Activated CD4-positive, alpha-beta T cell treated with anti-CD3 and anti-CD28 coated beads, Interleukin-2, amount 50 U/mL, for 48 hours (primary cell): ENCODE results near the gene WDR27.
"Not testable (repeated sequence)": the region's sequence is repeated elsewhere in the genome, so short reads cannot be mapped to it uniquely, and the experiment has no call there.

ENCODE experiments used
- DNase-seq, 2 experiments: peaks; one replicate each; pipeline ENCODE4 v3.0.0-alpha.2; 2020

The WDR27 gene

DNA sequence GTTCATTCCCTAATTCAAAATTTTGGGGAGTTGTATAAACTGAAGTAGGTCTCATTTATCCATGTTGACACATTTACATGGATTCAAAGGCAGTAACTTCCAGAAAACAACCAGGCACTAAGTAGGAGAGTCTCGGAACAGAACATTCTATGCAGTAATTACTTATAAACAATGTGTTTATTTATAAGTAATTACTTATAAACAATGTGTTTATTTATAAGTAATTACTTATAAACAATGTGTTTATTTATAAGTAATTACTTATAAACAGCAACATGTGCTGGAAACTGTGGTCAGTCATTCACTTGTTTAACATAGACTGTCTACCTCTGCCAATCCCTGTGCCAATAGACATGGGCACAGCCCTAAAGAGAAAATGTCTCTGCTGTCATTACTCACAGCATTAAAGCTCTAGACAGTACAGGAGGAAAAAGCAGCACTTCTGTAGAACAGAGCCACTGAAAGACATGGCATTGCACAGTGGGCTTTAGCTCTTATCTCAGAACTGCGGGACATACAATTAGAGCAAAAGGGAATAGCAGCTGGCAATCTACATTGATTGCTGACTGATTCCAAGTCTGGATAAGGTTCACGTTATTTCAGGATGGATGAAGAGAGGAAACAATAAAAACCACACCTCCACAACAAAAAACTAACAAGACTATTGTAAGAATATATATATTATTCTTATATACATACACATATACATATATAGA is 188.2 kb downstream of the WDR27 start:
- no peak for DNase-seq

GRCh38 chr6:169511785-169512184 is 190.0 kb downstream of the WDR27 start:
- not testable (repeated sequence) for DNase-seq

- DNase-seq = no peak
These were observed 191.0 kb downstream of the WDR27 start for GRCh38 chr6:169510871-169511270.

DNA sequence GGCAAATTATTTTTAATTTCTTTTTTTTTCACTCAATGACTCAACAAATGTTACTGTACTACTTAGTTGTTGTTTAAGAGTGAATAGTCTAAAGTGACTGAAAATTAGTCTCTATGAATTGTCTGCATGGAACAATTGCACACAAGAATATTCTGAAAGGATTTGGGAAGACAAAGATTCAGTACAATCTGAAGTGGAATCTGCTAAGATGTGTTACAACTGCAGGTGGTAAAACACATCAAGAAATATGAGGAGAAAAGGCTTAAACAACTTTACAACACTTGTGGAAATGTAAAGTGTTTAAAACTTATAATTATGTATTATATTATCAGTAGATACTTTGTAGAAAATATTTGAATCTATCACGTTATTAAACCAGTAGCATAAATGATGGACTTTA is 193.4 kb downstream of the WDR27 start:
- DNase-seq = no peak

DNA sequence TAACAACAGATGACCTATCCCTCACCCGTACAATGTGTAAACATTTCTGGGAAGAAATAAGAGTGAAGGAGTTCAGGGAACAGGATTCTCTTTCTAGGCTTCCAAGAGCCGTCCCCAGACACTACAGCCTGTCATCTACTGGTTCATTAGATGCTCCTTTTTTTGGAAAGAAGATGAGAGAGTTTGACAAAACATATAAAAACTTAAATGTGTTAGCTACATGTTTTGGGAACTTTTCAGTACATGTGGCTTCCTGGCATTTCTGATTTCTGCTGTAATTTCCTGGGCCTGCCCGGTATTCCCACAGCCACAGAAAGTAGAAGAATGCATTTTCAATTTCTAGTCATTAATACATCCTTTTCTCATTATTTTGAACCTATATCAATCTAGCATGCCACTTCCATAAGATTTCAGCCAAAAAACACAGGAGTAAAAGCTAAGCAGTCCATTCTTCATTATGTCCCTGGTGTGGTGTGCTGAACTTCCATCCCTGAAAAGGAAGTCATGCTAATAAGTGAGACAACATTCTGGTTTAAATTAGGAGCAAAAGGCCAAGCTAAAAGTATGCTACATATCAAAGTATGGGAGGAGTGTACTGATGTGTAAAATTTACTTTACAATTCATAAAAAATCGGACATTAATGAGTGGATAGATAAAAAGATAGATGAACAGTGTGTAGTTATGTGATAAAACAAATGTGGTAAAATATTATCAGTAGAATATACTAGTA is 198.2 kb downstream of the WDR27 start:
- no peak for DNase-seq

- no peak for DNase-seq
These were observed 199.4 kb downstream of the WDR27 start for GRCh38 chr6:169502445-169502844.

DNA sequence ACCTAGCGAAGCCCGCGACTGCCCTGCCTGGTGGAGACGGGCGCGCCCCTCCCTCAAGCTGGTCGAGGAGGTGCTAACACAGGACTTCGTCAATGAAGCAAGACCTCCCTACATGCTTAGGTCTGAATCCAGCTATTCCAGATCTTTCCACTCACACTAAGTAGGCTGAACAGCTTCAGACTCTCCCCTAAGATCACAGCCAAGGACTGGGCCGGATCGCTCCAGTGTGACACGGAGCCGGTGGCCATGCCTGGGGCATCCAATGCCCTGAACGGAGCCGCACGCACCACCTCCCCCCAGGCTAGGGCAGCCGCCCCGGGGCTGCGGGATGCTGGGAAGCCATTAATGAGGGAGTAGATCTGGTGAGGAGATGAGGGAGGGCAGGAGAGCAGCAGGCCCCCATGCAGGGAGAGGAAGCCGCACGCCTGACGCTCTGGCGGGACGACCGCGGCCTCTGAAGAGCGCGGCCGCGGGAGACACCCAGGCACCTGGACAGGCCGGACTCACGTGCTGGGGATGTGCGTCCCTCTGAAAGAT is 200.0 kb downstream of the WDR27 start:
- DNase-seq = no peak

GRCh38 chr6:169501128-169501527 is 200.7 kb downstream of the WDR27 start:
- no peak for DNase-seq

GRCh38 chr6:169500688-169501087 is 201.1 kb downstream of the WDR27 start:
- DNase-seq = no peak

- no peak for DNase-seq
These were observed 202.0 kb downstream of the WDR27 start for GRCh38 chr6:169499848-169500247.

- DNase-seq = no peak
These were observed 202.8 kb downstream of the WDR27 start for GRCh38 chr6:169498916-169499513.

- no peak for DNase-seq
These were observed 206.2 kb downstream of the WDR27 start for GRCh38 chr6:169495601-169496000.

DNA sequence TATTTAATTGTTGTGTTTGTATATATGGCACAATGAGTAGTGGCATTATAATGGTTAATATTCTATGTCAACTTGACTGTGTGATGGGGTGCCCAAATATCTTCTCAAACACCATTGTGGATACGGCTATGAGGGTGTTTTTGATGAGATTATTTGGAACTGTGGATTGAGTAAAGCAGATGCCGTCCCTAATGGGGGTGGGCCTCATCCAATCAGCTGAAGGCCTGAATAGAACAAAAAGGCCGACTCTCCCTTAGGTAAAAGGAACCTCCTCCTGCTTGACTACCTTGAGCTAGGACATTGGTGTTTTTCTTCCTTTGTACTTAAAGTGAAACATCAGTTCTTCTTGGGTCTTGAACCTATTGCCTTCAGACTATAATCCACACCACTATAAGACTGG is 207.8 kb downstream of the WDR27 start:
- no peak for DNase-seq

GRCh38 chr6:169491482-169491881 is 210.3 kb downstream of the WDR27 start:
- no peak for DNase-seq

DNA sequence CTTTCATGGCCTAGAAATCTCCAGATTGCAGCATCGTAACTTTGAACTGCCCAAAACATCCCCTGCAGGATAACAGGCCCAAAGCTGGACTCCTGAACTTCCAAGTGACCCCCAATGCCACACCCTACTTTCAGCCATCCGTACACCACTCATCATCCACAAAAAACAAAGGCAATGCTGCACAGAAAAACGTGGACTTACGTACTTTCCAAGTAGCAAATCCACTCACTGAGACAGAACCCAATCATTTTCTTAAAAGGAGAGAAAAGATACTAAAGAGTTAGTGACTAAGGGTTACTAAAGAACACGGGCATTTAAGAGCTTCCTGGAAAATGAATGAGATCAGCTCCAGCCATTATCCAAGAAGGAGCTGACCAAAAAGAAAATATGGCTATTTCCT is 211.0 kb downstream of the WDR27 start:
- DNase-seq = no peak

DNA sequence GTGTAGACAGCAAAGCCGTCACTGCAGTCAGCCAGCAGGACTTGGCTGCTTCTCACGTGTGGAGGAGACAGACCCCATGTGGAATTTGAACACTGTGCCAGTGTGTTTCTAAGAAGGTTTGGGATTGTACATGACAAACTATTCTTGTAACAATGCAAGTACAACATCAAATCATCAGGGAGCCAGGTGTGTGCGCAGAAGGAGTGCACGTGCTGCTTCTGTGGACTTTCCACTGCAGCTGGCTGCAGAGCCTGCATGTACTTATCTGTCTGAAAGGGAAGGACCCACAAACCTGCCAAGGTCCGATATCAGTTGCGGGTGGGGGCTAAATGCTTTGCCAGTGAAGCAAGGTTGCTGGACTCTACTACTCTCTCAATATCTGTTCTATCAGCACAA is 211.6 kb downstream of the WDR27 start:
- DNase-seq = no peak

DNA sequence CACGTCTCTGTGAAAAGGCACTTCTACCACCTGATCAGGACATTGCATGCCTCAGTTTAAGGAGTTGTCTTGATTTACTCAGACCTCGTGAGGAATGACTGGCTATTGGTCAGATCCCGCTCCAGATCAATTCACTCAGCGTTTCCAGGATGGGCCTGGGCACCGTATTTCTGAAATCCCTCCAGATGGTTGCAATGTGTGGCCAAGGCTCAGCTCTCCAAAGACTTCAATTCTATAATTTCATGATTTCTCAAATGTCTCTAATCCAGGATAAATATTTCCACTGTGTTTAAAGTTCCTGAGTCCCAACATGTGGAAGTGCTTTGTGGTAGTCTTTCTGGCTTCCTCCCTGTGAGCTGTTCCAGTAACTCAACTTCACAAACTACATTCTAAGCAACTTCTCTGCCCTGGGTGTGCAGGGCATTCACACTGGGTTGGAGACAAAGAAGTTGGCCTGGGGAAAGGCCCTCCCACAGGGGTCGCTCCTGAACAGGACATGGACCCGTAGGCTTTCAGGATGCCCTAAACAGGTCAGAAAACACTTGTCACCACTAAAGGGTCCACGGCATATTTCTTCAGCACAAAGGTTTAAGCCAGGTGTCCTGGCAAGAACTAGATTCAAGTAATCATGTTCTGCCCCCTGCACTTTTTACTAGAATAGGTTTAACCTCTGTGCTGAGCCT is 212.1 kb downstream of the WDR27 start:
- no peak for DNase-seq

GRCh38 chr6:169487579-169488436 is 214.0 kb downstream of the WDR27 start:
- no peak for DNase-seq

GRCh38 chr6:169479783-169480495 is 221.9 kb downstream of the WDR27 start:
- no peak for DNase-seq

DNA sequence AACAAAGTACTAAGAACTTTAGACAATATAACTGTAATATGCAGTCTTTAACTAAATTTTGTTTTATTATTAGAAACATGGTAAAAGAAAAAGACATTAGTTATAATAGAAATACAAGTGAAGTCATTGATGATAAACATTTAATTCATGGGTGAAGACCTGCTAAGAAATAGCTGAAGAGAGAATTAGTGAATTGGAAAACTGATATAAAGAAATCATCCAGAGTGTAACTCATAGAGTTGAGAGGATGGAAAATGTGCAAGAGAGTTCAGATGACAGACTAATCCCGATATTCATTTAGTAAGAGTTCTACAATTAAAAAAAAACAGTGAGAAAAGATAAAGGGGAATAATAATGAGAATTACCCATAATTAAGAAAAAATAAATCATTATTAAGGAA is 227.5 kb downstream of the WDR27 start:
- no peak for DNase-seq

DNA sequence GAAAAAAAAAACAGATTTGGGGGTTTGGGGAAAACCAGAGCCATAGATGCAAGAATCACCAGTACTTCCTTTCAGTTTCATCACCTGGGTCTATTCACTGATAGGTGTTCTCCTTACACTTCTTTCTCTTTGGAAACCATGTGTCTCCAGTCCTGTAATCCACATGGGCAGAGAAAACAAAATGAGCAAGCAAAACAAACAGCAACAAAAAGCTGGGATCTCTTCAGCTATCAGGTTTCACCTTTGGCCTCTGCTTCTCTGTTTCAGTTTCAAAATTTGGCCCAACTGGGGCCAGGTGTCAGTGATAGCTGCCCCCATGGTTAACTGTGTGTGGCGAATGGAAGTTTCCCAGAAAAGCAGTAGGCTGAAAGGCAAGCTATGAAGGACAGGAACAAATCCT is 228.2 kb downstream of the WDR27 start:
- DNase-seq = no peak
